Endothelial cell of umbilical vein (primary cell): ENCODE measurements around the gene KCTD20.

ENCODE experiments used
- EZH2 ChIP-seq: IDR thresholded peaks from 2 replicates; pipeline ENCODE4 v1.6.1; 2012; ENCODE audit warnings: borderline replicate concordance, low read depth, mild to moderate bottlenecking, moderate library complexity, low read length, inconsistent platforms; ENCODE audit not compliant: severe bottlenecking
- JUN ChIP-seq: IDR thresholded peaks from 2 replicates; pipeline ENCODE4 v1.6.1; 2011; ENCODE audit warnings: borderline replicate concordance, low read depth; ENCODE audit not compliant: insufficient read length, insufficient read depth
- MAX ChIP-seq: IDR thresholded peaks from 2 replicates; pipeline ENCODE4 v1.6.1; 2011; ENCODE audit not compliant: insufficient read depth, insufficient read length
- MYC ChIP-seq: IDR thresholded peaks from one replicate; pipeline ENCODE4 v1.6.1; 2011; ENCODE audit warnings: mild to moderate bottlenecking, low read depth, low read length
- POLR2A ChIP-seq: IDR thresholded peaks from 2 replicates; pipeline ENCODE4 v1.6.1; 2012; ENCODE audit warnings: low read depth, mild to moderate bottlenecking, control low read depth, low read length
- POLR2AphosphoS5 ChIP-seq: IDR thresholded peaks from 2 replicates; pipeline ENCODE4 v1.6.1; 2012; ENCODE audit warnings: low read depth, mild to moderate bottlenecking, control low read depth, low read length, moderate library complexity; ENCODE audit not compliant: insufficient read depth
- TF ChIP-seq, protein P1 (sequence below), 2 donors: IDR thresholded peaks; 1 replicate in 1 of 2; 2 replicates in 1 of 2; pipeline ENCODE4 v1.5.1; 2011; ENCODE audit warnings: low read length in 2 of 2, mild to moderate bottlenecking in 2 of 2, moderate library complexity in 2 of 2, control low read depth in 1 of 2, inconsistent platforms in 1 of 2, low read depth in 1 of 2; ENCODE audit not compliant: insufficient read depth in 1 of 2; ENCODE audit errors: extremely low read depth in 1 of 2

GRCh38 chr6:36455486-36456027 is 12.8 kb downstream of the KCTD20 start:
- TF ChIP-seq JUN (no peak), POLR2AphosphoS5 (no peak), MAX (no peak), MYC (no peak), POLR2A (no peak), EZH2 (no peak)
- TF ChIP-seq, protein P1, sequence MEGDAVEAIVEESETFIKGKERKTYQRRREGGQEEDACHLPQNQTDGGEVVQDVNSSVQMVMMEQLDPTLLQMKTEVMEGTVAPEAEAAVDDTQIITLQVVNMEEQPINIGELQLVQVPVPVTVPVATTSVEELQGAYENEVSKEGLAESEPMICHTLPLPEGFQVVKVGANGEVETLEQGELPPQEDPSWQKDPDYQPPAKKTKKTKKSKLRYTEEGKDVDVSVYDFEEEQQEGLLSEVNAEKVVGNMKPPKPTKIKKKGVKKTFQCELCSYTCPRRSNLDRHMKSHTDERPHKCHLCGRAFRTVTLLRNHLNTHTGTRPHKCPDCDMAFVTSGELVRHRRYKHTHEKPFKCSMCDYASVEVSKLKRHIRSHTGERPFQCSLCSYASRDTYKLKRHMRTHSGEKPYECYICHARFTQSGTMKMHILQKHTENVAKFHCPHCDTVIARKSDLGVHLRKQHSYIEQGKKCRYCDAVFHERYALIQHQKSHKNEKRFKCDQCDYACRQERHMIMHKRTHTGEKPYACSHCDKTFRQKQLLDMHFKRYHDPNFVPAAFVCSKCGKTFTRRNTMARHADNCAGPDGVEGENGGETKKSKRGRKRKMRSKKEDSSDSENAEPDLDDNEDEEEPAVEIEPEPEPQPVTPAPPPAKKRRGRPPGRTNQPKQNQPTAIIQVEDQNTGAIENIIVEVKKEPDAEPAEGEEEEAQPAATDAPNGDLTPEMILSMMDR (IDR thresholded peaks at IDR 0.05; ENCODE audit: extremely low read depth in 1 of 2, insufficient read depth in 1 of 2, low read depth in 1 of 2, low read length in 2 of 2) = no peak
